Fibroblast of lung (primary cell): Measurements from ENCODE around the gene RIPPLY2. TPM values are rescaled to one million over a fixed set of nuclear protein-coding genes. Genes with fewer than 3 reads are reported as not detected.

Source experiments
- DNase-seq, 2 donors: peaks; one replicate each; pipeline versions ENCODE4 v3.0.0 to v3.0.0-alpha.2; 2010; ENCODE audit warnings: low read depth in 2 of 2
- H2AFZ ChIP-seq: 2 replicates; pipeline ENCODE4 v1.5.1; 2012; ENCODE audit warnings: low read length, control low read depth, inconsistent platforms
- H3K27ac ChIP-seq: 2 replicates; pipeline ENCODE4 v1.5.1; 2011; ENCODE audit warnings: low read length, control low read depth; ENCODE audit not compliant: insufficient read depth
- H3K27me3 ChIP-seq: 2 replicates; pipeline ENCODE4 v1.5.1; 2011; ENCODE audit warnings: mild to moderate bottlenecking, low read length; ENCODE audit not compliant: control insufficient read depth, insufficient read depth
- H3K36me3 ChIP-seq: 2 replicates; pipeline ENCODE4 v1.5.1; 2011; ENCODE audit warnings: low read length; ENCODE audit not compliant: control insufficient read depth, insufficient read depth
- H3K4me1 ChIP-seq: 2 replicates; pipeline ENCODE4 v1.5.1; 2011; ENCODE audit warnings: low read length; ENCODE audit not compliant: control insufficient read depth, insufficient read depth; ENCODE audit errors: extremely low read depth
- H3K4me2 ChIP-seq: 2 replicates; pipeline ENCODE4 v1.5.1; 2011; ENCODE audit warnings: low read length, control low read depth; ENCODE audit not compliant: insufficient read depth; ENCODE audit errors: extremely low read depth
- H3K4me3 ChIP-seq, 4 experiments: fragments of 200-600 bp in 1 of 4; sonication (generic) in 1 of 4; replicated peaks in 1 of 4; 2 replicates each; pipeline ENCODE4 v1.5.1; 2011 to 2016; ENCODE audit warnings: low read length in 4 of 4, low read depth in 3 of 4, mild to moderate bottlenecking in 3 of 4, control low read depth in 2 of 4, inconsistent platforms in 1 of 4, mixed read lengths in 1 of 4; ENCODE audit not compliant: insufficient read depth in 1 of 4; ENCODE audit errors: control extremely low read depth in 1 of 4
- H3K79me2 ChIP-seq: 2 replicates; pipeline ENCODE4 v1.5.1; 2012; ENCODE audit warnings: mild to moderate bottlenecking, low read length, inconsistent platforms; ENCODE audit not compliant: control insufficient read depth, insufficient read depth
- H3K9ac ChIP-seq: 2 replicates; pipeline ENCODE4 v1.5.1; 2011; ENCODE audit warnings: mild to moderate bottlenecking, low read length, control low read depth; ENCODE audit not compliant: insufficient read depth
- H3K9me3 ChIP-seq: 2 replicates; pipeline ENCODE4 v1.5.1; 2012; ENCODE audit warnings: low read depth, low read length; ENCODE audit not compliant: control insufficient read depth, insufficient read depth
- H4K20me1 ChIP-seq: 2 replicates; pipeline ENCODE4 v1.5.1; 2011; ENCODE audit warnings: low read length; ENCODE audit not compliant: control insufficient read depth, insufficient read depth; ENCODE audit errors: extremely low read depth
- CTCF ChIP-seq, 2 donors: IDR thresholded peaks in 1 of 2; conservative IDR thresholded peaks in 1 of 2; 1 replicate in 1 of 2; 2 replicates in 1 of 2; pipeline ENCODE4 v1.5.1; 2011 to 2012; ENCODE audit warnings: low read length in 2 of 2, control low read depth in 1 of 2, inconsistent platforms in 1 of 2, low read depth in 1 of 2, mild to moderate bottlenecking in 1 of 2
- EZH2 ChIP-seq: IDR thresholded peaks from 2 replicates; pipeline ENCODE4 v1.5.1; 2012; ENCODE audit warnings: low read length, control low read depth, mild to moderate bottlenecking; ENCODE audit errors: missing control alignments
- polyA plus RNA-seq, 2 donors: library from polyadenylated mRNA; depleted of rRNA in 1 of 2; stranded (reverse) in 1 of 2; unstranded in 1 of 2; fragments of >200 nt; gene quantifications; 2 replicates each; pipeline ENCODE4 v1.2.1, GENCODE V29; 2011 to 2012; ENCODE audit warnings: missing spikeins in 1 of 2
- total RNA-seq: library from RNA; depleted of rRNA; stranded (reverse); fragments of >200 nt; gene quantifications from 2 replicates; pipeline ENCODE4 v1.2.1, GENCODE V29; 2014

Gene RIPPLY2
- total and polyA plus RNA-seq, 2 donors (not counting 1 experiment from before 2014, with no cell fraction given), result not detected

- Histone ChIP-seq H3K4me1 (no peaks in the 10 kb centered on the region), H3K36me3 (no peaks in the 10 kb centered on the region), H4K20me1 (no peaks in the 10 kb centered on the region), H3K9me3 (no peaks in the 10 kb centered on the region), H3K4me3 (no peak overlapping the region), H3K4me2 (no peak overlapping the region), H3K27me3 (no peaks in the 10 kb centered on the region), H3K27ac (no peak overlapping the region), H3K9ac (no peak overlapping the region), H2AFZ (no peak overlapping the region), H3K79me2 (no peaks in the 10 kb centered on the region)
- TF ChIP-seq EZH2, result no peak
- no peak for TF ChIP-seq CTCF (conservative IDR thresholded peaks at IDR 0.05 in 1 of 2, IDR thresholded peaks at IDR 0.05 in 1 of 2; ENCODE audit: low read depth in 1 of 2, low read length in 2 of 2)
- no peak for DNase-seq
Measured at GRCh38 chr6:83875843-83876242, 22.7 kb downstream of the RIPPLY2 start.

GRCh38 chr6:83878902-83879644 is 25.9 kb downstream of the RIPPLY2 start:
- Histone ChIP-seq H3K27me3 (no peaks in the 10 kb centered on the region), H3K27ac (no peak overlapping the region), H3K4me1 (no peaks in the 10 kb centered on the region), H2AFZ (no peak overlapping the region), H4K20me1 (no peaks in the 10 kb centered on the region), H3K4me2 (no peak overlapping the region), H3K4me3 (no peak overlapping the region), H3K9ac (no peak overlapping the region), H3K36me3 (no peaks in the 10 kb centered on the region), H3K9me3 (no peaks in the 10 kb centered on the region), H3K79me2 (no peaks in the 10 kb centered on the region)
- DNase-seq, result no peak
- TF ChIP-seq CTCF (conservative IDR thresholded peaks at IDR 0.05 in 1 of 2, IDR thresholded peaks at IDR 0.05 in 1 of 2; ENCODE audit: low read depth in 1 of 2, low read length in 2 of 2), result no peak
- TF ChIP-seq EZH2, result no peak

DNA sequence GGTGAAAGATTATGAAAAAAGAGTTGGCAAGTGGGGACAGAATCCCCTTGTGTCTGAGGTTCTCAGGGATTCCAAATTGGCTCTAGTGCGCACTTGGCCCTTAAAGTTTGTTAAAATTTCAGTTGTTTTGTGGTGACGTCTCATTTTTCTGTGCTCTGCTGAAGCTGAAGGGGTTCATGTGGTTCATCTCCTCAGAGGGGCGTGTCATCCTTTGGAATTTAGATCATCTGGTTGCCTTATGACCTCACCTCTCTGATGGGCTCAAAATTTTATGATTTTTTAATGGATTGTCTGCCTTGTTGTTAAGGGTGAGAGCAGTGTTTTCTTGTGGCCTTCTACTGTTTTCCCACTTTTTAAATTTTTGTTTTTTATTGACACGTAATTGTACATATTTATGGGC is 26.6 kb downstream of the RIPPLY2 start:
- Histone ChIP-seq H3K9ac (no peak overlapping the region), H3K4me3 (no peak overlapping the region), H4K20me1 (no peaks in the 10 kb centered on the region), H3K79me2 (no peaks in the 10 kb centered on the region), H2AFZ (no peak overlapping the region), H3K27ac (no peak overlapping the region), H3K9me3 (no peaks in the 10 kb centered on the region), H3K4me2 (no peak overlapping the region), H3K27me3 (no peaks in the 10 kb centered on the region), H3K36me3 (no peaks in the 10 kb centered on the region), H3K4me1 (no peaks in the 10 kb centered on the region)
- DNase-seq, result peak in 1 of 2 donors; percentile 17
- TF ChIP-seq EZH2 (no peak), CTCF (conservative IDR thresholded peaks at IDR 0.05 in 1 of 2, IDR thresholded peaks at IDR 0.05 in 1 of 2; ENCODE audit: low read depth in 1 of 2, low read length in 2 of 2) (no peak)
